ENCODE results near the gene KCNG4. TPM values are rescaled to one million over a fixed set of nuclear protein-coding genes. Genes with fewer than 3 reads are reported as not detected.

Gene KCNG4
- total and polyA plus RNA-seq, 12 donors = not detected

DNA sequence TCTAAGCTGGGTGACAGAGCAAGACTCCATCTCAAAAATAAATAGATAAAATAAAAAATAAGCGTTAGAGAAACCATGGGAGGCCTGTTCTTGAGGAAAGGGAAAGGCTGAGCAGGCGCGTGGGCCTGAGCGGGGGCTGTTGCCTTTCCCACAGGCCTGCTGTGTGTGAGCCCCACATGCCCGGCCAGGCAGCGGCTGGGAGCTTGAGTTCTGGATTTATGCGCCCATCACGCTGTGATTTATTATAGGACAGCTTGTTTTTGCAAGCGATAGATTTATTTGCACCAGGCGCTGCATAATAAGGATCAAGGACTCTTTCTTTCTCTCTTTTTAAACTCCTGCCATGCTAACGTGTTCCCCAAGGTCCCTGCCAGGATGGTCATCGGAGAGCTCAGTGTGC lies 40.1 kb upstream of the KCNG4 start:
- H3K27me3 ChIP-seq = peaks cover 0 to 6% (median 0%) of the 10 kb centered on the region in 7 donors

GRCh38 chr16:84278968-84279367 lies 39.2 kb upstream of the KCNG4 start:
- H3K36me3 ChIP-seq = no peaks in the 10 kb centered on the region
- H3K27ac ChIP-seq = no peak overlapping the region
- H3K27me3 ChIP-seq = peaks cover 0 to 11% (median 0%) of the 10 kb centered on the region in 7 donors
- no peaks in the 10 kb centered on the region for H3K9me3 ChIP-seq
- peaks cover 0 to 11% (median 4%) of the 10 kb centered on the region in 9 donors for H3K4me1 ChIP-seq
- DNase-seq = no peak
- ATAC-seq = no peak
- H3K4me3 ChIP-seq = no peak overlapping the region
- TF ChIP-seq CTCF (IDR thresholded peaks at IDR 0.05) = no peak
- intact Hi-C loops (cut with DNase I) = loop anchor here in 4 of 10 donors (2.0 to 5.0 kb wide), 3 partner anchors 33 to 206 kb away; no protein-coding TSS in a partner anchor
- 41 to 55% methylated on average over 6 of the region's 6 CpGs for WGBS, 2 donors

More for the DNA sequence above, 40.1 kb upstream of the KCNG4 start:
- intact Hi-C loops (cut with DNase I) = loop anchor here in 5 of 10 donors (2.0 to 10.0 kb wide), 5 partner anchors 32 to 335 kb away; partner anchors contain the start of gene COTL1 (in 1 of the 5)
- ATAC-seq (no peak), DNase-seq (no peak)
- WGBS, 2 donors = 96 to 97% methylated on average over 12 of the region's 12 CpGs
- H3K36me3 ChIP-seq = no peaks in the 10 kb centered on the region
- H3K9me3 ChIP-seq = no peaks in the 10 kb centered on the region
- peaks cover 0 to 20% (median 11%) of the 10 kb centered on the region in 9 donors for H3K4me1 ChIP-seq
- no peak overlapping the region for H3K4me3 ChIP-seq
- no peak for TF ChIP-seq CTCF (IDR thresholded peaks at IDR 0.05)
- no peak overlapping the region for H3K27ac ChIP-seq

DNA sequence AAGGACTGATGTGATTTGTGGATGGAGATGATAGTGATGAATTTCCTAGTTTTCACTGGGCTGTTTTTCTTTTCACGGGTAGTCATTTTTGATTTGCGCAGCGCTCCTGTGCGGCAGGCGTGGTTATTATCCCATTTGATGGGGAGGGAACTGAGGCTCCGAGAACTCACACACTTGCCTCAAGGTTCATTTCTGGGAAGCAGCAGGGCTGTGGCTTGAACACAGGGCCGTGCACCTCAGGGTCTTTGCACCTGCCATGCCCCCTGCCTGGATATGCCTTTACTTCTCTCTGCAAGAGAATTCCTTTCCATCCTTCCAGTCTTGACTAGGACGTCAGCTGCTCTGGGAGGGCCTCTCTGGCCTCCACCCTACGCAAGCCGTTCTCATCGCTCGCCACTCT lies 38.5 kb upstream of the KCNG4 start:
- DNase-seq (no peak), ATAC-seq (no peak)
- Histone ChIP-seq H3K9me3 (no peaks in the 10 kb centered on the region), H3K36me3 (no peaks in the 10 kb centered on the region), H3K27ac (no peak overlapping the region), H3K27me3 (peaks cover 0 to 18% (median 0%) of the 10 kb centered on the region in 7 donors), H3K4me3 (no peak overlapping the region), H3K4me1 (peaks cover 0 to 4% (median 0%) of the 10 kb centered on the region in 9 donors)
- WGBS, 2 donors = 89 to 92% methylated on average over 12 of the region's 12 CpGs
- intact Hi-C loops (cut with DNase I) = loop anchor here in 4 of 10 donors (2.0 to 5.0 kb wide), 3 partner anchors 34 to 206 kb away; no protein-coding TSS in a partner anchor
- TF ChIP-seq CTCF (IDR thresholded peaks at IDR 0.05) = no peak

DNA sequence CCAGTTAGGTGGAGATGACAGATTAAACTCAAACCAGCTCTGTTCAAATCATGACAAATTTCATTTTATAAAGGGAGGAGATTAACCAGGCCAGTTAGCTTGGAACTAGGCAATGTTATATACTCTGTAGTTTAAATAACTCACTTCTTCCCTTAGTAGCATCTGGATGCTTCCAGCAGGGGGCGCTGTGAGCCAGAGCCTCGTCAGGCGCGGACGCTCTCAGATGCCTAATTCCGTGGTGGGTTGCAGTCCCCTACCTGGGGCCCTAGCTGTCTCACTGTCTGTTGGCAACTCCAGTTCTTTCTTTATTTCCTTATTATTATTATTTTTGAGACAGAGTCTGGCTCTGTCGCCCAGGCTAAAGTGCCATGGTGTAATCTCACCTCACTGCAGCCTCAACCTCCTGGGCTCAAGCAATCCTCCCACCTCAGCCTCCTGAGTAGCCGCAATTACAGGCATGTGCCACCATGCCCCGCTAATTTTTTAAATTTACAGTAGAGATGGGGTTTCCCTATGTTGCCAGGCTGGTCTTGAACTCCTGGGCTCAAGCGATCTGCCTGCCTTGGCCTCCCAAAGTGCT lies 37.5 kb upstream of the KCNG4 start:
- H3K27ac ChIP-seq = no peak overlapping the region
- intact Hi-C loops (cut with DNase I) = loop anchor here in 9 of 10 donors (1.0 to 5.0 kb wide), 5 partner anchors 31 to 207 kb away; no protein-coding TSS in a partner anchor

More for the DNA sequence above, 37.5 kb upstream of the KCNG4 start:
- no peaks in the 10 kb centered on the region for H3K4me1 ChIP-seq
- DNase-seq = peak; percentile 57 to 76
- WGBS, 2 donors = 34% methylated on average over 10 of the region's 10 CpGs
- H3K4me3 ChIP-seq = no peak overlapping the region
- H3K9me3 ChIP-seq = no peaks in the 10 kb centered on the region
- H3K27me3 ChIP-seq = peaks cover 0 to 25% (median 0%) of the 10 kb centered on the region in 7 donors
- TF ChIP-seq CTCF (IDR thresholded peaks at IDR 0.05) = peak; percentile 78 to 94 (median 88)
- peak in 6 of 8 donors; percentile 57 to 76 (median 70) for ATAC-seq
- no peaks in the 10 kb centered on the region for H3K36me3 ChIP-seq
